ENCODE data around the gene GRIK4.

DNA sequence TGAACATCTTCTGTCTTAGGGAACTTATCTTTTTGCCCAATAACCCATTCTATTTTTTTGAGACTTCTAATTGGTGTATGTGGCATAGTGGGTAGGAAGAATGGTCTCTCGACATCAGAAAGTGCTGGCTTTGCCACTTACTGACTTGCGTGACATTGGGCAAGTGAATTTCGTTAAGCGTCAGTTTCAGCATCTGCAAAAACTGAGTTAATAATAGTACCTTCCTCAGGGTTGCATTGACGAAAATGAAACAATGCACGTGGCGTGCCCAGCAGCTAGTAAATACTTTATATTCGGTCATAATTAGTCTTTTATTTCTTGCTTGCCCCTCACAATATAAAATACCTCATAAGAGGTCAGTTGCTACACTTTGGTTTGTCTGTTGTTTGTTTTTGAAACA lies 12.5 kb upstream of the GRIK4 start:
- no peak for TF ChIP-seq EZH2 (IDR thresholded peaks at IDR 0.05; ENCODE audit: insufficient read depth, poor library complexity, severe bottlenecking)
- no peak for TF ChIP-seq EZH2phosphoT487 (IDR thresholded peaks at IDR 0.05; ENCODE audit: insufficient read depth, low read depth)
